Islet precursor cell (in vitro differentiated cells): ENCODE measurements around the gene NLK.
"Not testable (repeated sequence)": the region's sequence is repeated elsewhere in the genome, so short reads cannot be mapped to it uniquely, and the experiment has no call there.

Experiments used
- DNase-seq: peaks from one replicate; pipeline ENCODE4 v3.0.0-alpha.2; 2018

The NLK gene

DNA sequence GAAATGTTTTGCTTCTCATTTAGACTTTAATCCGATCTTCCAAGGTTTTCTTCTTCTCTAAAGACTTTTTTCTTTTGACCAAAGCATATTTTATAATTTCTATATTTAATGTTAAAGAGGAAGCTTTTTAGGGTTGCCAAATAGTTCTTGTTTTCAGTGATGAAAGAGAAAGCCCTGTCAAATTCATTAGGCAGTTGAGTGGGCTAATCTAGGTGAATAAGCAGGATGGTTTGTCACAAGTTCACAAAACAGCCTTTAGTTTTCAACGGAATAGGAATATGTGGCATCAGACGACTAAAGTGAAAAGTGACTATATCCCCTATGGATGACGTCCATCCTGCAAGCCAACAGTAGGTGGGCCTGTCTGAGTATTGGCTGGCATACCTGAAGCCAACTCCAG lies 118.8 kb downstream of the NLK start:
- no peak for DNase-seq

DNA sequence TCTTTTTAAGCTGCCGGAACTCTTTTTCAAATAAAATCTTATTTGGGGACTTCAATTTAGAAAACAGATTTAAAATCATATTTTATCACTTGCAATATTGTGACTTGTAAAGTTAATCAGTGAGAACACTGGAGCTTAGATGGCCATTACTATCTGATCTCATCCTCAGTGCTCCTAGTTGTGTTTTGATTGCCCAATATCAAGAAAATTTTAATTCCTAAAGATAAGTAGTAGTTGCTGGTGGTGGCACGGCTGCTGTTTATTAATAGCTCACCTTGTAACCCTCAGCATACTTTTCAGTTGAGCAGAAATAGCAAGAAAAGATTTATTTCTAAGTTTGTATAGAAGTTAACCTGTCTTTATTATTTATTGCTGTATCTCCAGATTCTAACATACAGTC lies 124.0 kb downstream of the NLK start:
- no peak for DNase-seq

DNA sequence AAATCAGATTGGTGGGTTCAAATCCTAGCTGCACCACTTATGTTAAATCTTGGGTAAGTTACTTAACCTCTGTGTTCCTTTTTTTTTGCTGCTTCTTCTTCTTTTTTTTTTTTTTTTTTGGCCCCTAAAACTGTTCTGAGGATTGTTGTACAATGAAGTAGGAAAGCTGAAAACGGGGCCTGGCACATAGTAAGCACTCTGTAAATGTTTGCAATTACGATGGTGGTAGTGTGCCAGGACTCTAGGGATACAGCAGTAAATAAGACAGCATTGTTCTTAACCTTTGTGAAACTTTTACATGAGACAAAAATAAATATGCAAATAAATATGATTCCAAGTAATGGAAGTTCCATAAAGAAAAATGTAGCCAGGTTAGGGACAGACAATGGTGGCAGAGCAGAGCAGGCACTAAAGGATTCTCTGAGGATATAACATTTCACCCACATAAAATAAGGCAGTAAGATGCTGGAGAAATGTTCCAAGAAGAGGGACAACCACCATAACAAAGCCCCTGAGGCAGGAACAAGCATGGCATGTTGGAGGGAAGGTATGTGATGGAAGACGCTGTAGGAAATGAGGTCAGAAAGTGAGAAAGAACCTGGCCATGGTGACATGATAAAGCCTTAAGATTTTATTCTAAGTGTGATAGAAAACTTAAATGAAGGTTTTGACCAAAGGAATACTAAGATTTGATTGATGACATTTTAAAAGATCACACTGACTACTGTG lies 127.3 kb downstream of the NLK start:
- no peak for DNase-seq

DNA sequence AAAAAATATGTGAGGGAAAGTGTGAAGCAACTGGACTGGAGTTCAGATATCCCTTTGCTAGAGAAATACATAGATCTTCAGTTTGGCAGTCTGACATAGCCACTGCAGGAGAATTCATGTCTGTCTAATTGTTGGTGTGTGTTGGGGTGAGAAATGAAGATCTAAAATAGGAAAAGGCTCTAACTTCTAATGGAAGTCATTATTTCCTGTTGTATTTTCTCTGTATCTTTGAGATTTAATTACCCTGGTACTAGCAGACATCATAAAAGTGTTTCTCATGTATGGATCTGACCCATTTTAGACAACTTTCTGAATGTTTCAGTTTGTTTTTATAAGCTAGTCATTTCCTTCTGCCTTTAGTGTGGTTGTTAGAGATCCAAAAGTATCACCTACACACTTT lies 128.3 kb downstream of the NLK start:
- DNase-seq: no peak

DNA sequence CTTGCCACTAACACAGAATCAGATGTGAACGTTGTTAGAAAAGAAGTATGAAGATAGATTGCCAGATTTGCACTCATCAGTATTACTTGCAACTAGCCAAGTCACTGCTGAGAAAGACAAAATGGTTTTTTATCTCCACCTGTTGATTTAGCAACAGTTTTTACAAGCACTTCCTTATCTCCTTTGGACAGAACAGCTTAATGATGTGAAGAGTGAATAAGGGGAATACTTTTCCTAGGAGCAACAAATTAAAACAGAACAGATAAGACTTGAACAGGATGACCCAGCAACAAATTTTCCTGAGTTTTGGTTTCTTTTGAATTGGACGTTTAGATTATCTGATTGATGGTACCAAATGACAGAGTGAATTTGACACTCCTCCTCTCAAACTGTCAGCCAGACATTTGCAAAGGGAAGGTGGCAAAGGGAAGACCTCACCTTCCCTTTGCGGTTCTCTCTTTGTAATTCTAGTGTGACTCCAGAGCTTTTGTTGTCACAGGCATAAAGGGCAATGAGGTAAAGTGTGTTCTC lies 130.6 kb downstream of the NLK start:
- DNase-seq: no peak

DNA sequence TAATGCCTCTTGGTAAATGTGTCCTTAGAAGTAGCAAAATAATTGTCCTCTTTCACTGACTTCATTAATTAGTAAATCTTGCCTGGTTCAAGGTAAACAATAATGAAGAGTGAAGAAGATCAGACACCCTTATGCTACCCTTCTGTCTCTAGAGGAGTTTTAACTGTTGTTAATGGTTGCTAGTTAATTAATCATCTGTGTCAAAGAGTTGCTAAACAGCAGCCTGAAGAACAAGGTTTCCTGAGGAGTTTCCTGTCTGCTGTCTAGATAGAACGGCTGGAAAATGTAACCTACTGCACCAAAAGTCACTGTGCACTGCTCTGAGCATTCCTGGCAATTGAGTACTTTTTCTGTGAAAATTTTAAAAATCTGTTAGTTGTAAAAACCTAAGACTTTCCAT lies 131.3 kb downstream of the NLK start:
- DNase-seq: no peak

DNA sequence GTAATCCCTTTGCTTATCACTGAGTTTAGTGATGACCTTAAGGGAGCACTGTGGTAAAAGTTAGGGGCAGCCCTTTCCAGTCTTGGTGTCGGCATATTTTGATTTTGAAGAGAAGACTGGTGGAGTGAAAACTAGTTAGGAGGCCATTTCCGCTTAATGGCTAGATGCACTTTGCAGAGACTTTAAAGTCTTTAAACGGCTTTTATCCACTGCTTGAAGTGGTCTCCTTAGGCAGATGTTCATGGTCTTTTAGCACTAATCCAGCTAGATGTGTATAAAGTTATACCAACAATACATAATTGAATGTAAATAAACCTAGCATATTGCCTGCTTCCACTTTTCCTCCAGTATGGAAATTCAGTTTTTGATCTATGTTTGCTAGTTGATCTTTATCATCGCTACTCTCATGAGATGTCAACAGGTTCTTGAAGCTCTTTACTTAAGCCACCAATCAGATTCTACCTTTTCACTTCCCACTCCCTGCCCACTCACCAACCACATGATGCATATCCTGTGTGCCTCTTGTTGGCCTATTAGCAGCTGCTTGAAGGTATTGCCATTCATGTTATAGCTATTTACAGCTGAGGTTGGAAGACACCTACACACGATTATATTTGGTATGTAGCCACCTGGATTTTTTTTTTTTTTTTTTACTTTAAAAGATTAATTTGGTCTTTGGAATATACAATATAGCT lies 132.0 kb downstream of the NLK start:
- no peak for DNase-seq

DNA sequence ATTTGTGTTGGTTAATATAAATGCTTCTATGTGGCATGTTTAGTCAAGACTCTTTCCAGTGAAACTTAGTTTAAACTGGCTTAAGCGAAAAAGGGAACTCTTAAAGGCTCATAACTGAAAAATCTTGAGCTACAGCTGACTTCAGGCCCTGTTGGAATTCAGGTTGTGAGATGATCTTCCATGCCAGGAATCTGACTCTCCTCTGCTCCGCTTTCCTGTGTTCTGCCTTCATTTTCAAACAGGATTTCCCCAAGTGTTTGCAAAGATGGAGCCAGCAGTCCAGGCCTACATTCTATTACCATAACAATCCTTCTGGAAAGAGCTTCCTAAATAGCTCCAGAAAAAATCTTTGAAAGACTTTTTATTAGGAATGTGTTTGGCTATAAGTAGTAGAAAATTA lies 134.9 kb downstream of the NLK start:
- DNase-seq: no peak

DNA sequence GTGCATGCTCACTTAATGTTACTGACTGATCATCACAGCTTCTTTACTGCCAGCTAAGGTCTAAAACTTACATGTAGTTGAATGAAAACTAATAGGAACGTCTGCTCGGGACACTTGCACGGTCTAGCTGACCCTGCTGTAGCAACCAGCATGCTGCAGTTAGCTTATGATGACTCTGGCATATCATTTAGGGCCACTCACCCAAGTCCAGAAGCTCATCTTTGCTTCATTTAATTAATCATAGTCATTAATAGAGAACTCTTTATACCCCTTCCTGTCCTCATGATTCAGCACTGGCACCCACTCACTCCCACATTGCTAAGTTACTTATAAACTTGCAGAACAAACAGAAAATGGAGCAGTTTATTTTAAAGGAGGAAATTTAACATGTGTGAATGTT lies 136.3 kb downstream of the NLK start:
- DNase-seq: no peak

DNA sequence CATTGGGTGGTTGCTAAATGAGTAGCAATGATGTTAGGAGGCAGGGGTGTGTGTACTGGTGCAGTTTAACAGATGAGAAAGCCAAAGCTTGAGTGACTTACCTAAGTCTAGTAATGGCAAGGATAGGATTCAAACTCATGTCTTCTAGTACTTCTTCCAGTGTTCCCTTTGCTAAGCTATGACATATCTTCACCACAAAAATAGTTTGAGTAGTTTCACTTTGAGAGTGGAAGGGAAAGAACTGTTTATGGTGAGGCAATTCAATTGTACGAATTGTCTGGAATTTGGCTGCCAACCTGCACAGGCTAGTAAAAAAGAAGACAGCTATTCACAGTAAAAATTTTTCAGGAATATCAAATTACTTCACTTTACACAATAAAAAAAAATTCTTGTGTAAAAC lies 138.0 kb downstream of the NLK start:
- DNase-seq: no peak

DNA sequence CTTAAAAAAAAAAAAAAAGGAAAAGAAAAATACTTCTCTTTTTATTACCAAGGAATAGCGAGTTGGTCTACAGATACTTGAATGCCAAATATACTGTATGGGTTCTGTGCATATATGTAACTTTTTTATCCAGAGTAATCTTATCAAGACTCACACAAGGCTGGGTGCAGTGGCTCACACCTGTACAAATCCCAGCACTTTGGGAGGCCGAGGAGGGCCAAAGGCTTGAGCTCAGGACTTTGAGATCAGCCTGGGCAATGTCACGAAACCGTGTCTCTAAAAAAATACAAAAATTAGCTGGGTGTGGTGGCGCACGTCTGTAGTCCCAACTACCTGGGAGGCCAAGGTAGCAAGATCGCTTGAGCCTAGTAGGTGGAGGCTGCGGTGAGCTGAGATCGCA lies 139.1 kb downstream of the NLK start:
- no peak for DNase-seq

DNA sequence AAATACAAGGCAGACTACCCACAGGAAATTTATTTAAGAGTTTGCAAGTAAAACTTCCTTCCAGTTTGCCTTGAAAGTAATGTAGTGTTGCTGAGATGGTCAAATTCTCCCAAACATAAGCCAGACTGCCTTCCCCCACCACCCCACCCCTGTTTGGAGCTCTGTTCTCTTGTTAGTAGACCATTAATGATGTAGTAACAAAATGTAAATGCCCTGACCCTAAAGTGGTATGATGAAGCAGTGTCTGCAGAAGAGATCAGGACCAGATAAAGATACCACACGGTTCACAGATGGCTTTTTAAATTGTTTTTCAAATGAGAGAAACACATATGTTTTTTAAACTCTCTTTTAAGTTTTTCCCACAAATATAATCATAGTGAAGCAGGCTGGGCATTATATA lies 140.1 kb downstream of the NLK start:
- no peak for DNase-seq

DNA sequence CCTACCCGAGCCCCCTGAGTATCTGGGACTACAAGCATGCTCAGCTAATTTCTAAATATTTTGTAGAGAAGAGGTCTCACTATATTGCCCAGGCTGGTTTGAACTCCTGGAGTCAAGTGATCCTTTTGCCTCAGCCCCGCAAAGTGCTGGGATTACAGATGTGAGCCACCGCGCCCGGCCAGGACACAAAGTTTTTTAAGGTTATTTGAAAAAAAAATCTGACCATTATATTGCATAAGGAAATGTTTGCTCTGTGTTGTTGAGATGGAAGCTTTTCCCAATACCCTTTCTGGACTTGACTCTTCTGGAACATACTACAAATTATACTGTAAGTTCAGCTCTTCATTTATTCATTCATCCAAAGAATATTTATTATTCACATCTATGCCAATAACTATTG lies 143.2 kb downstream of the NLK start:
- DNase-seq: no peak

DNA sequence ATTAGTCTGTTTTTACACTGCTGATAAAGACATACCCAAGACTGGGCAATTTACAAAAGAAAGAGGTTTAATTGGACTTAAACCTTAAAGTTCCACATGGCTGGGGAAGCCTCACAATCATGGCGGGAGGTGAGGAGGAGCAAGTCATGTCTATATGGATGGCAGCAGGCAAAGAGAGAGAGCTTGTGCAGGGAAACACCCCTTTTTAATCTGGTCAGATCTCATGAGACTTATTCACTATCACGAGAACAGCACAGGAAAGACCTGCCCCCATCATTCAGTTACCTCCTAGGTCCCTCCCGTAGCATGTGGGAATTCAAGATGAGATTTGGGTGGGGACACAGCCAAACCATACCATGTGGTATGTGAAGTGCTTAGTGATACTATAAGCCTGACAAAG lies 144.0 kb downstream of the NLK start:
- not testable (repeated sequence) for DNase-seq

DNA sequence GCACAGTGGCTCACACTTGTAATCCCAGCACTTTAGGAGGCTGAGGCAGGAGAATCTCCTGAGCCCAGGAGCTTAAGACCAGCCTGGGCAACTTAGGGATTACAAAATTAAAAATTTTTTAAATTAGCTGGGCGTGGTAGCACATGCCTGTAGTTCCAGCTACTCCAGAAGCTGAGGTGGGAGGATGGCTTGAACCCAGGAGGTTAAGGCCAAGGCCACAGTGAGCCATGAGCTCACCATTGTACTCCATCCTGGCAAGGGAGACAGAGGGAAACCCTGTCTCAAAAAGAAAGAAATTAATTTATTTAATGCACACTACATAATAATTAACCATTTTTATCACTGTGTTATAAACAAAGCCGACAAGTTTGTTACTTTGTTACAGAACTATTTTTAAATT lies 145.5 kb downstream of the NLK start:
- no peak for DNase-seq

DNA sequence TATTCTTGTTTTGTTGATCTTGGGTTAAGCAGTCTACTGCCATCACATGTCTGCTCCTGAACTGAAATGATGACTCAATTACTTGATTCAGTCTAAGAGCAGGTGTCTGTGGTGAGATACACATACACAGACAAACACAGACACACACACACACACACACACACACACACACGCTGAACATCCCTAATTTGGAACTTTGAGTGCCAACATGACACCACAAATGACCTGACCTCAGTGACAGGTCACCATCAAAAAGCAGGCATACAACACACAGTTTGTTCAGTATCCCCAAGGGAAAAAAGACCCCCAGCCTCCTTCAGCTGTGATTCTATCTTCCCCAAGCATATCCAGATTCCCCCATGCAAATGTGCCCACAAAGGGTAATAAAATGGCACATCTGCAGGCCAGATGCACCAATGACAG lies 146.4 kb downstream of the NLK start:
- no peak for DNase-seq

DNA sequence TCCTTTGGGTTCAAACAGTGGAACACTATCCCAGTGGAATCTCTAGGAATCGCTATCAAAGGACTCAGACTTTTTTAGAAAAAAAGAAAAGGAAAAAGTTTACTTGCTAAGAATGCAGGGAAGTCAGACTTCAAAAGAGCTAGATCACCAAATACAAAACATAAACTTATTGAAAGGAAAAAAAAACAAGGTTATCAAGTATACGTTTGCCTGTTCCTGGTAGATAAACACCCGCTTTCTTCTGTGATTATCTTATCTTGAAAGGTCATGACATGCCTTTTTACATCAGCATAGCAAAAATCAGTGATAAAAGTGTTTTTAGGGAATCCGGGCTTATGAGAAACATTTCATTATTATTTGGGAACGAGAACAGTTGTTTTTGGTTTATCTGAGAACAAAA lies 147.2 kb downstream of the NLK start:
- DNase-seq: no peak

DNA sequence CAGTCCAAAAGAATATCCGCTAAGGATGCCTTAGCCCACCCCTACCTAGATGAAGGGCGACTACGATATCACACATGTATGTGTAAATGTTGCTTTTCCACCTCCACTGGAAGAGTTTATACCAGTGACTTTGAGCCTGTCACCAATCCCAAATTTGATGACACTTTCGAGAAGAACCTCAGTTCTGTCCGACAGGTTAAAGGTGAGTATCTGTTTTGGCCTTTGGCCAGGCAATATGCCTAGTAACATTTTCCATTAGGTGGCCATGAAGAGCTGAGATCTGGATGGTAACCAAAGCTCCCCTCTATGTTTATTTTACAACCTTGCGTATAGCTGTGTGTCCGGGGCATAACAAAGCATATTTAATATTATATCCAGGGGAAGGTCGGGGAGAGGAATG lies 148.5 kb downstream of the NLK start:
- DNase-seq: no peak

DNA sequence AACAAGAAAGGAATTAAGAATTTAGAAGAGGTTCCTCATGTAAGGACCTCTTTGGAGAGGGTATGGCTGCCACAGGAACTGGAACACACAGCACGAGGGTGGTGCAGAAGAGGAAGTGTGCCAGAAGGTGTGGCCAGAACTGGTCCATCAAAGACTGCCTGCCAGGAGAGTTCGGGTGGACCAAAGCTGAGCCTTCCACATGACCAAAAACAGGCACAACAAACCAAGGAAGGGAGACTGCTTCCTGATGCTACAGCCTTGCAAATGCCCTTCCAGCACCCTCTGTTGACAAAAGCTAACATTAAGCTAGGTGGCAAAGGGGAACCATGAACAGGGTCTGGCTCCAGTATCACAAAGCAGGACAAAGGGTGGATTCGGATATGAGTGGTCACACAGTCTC lies 150.8 kb downstream of the NLK start:
- DNase-seq: no peak

DNA sequence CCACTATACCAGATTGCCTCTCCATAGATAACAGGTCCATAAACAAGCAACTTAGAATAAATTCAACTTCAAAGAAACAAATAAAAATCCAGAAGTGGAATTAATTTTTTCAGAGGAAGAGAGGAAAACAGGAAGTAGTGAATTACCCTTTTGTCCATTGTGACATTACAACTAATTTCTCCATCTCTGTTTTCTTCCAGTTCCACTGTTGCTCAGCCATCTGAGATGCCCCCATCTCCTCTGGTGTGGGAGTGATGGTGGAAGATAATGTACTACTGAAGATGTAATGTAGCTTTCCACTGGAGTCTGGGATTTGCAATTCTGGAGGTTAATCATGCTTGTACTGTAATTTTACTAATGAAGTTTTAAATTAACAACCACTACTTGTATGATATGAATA lies 151.9 kb downstream of the NLK start:
- no peak for DNase-seq

DNA sequence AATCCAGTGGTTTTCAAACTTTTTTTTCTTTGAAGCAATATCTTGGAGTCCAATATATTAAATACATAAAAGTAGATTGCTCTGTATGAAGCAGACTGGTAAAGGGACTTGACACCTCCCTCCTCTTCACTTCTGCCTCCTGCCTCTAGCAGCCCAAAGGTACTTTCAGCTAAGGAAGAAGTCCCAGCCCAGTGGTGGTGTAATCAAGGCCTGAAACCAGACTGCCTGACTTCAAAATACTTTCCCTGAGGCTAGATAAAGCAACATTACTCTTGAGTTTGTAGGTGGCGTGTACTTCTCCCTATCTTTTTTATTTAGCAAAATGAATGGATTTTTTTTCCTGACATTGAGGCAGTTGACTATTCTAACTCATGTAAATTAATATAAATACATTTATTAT lies 154.2 kb downstream of the NLK start:
- DNase-seq: no peak

DNA sequence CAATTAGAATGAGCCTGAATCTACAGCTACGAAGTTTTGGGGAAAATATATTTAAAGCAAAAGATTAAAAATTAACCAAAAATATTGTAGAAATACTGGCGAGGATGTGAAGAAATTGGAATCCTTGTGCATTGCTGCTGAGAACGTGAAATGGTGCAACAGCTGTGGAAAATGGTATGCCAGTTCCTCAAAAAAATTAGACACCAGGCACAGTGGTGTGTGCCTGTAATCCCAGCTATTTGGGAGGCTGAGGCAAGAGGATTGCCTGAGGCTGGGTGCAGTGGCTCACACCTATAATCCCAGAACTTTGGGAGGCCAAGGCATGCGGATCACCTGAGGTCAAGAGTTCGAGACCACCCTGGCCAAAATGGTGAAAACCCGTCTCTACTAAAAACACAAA lies 156.6 kb downstream of the NLK start:
- DNase-seq: no peak

DNA sequence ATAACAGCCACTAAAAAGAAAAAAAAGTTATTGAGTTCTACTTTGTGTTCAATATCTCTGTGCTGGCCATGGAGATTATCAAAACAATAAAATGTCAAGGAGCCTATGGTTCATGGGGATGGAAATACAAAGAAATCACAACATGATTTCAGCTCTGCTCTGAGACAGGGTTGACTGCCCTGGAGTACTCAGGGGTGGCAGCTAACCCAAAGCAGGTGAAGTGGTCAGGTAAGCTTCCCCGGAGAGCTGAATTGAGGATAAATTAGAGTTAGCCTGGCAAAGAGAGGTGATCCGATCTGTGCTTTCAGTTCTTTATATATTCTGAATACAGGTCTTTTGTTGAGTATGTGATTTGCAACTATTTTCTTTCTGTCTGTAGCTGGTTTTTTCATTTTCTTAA lies 157.3 kb downstream of the NLK start:
- DNase-seq: no peak

DNA sequence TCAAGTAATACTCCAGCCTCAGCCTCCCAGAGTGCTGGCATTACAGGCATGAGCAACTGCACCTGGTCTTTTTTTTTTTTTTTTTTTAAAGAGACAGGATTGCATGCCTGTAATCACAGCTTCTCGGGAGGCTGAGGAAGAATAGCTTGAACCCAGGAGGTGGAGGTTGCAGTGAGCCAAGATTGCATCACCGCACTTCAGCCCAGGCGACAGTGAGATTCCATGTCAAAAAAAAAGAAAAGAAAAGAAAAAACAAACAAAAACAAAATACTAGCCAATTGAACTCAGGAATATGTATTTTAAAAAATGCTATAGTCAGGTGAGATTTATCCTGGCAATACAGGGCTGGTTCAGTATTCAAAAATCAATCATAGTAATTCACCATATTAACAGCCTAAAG lies 158.8 kb downstream of the NLK start:
- no peak for DNase-seq

DNA sequence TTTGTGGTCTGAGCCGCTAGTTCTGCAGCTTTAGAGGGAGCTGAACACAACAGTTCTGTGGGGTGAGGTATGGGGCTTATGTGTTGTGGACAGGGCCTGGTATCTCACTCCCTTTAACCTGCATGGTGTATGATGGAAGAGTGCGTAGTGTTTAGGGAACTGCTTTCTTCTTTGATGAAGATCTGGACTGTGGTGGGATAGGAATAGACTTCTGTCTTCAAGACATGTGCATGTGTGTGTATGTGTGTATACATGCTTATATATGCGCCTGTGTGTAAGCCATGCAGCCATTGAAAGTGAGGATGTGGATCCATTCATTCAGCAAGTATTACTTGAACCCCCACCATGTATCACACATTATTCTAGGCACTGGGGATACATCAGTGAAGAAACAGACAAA lies 161.8 kb downstream of the NLK start:
- no peak for DNase-seq
